Fibroblast of mammary gland (primary cell): ENCODE measurements around the gene SPTBN5.

Experiments used
- DNase-seq: peaks from one replicate; pipeline ENCODE4 v3.0.0-alpha.2; 2010; ENCODE audit warnings: low read depth
- H3K4me3 ChIP-seq: 2 replicates; pipeline ENCODE4 v1.5.1; 2011; ENCODE audit warnings: low read depth, mild to moderate bottlenecking, low read length, moderate library complexity; ENCODE audit not compliant: control insufficient read depth
- TF ChIP-seq, protein P1 (sequence below): conservative IDR thresholded peaks from 2 replicates; pipeline ENCODE4 v1.5.1; 2011; ENCODE audit warnings: low read depth, low read length, inconsistent platforms; ENCODE audit not compliant: control insufficient read depth, insufficient read depth

The SPTBN5 gene

DNA sequence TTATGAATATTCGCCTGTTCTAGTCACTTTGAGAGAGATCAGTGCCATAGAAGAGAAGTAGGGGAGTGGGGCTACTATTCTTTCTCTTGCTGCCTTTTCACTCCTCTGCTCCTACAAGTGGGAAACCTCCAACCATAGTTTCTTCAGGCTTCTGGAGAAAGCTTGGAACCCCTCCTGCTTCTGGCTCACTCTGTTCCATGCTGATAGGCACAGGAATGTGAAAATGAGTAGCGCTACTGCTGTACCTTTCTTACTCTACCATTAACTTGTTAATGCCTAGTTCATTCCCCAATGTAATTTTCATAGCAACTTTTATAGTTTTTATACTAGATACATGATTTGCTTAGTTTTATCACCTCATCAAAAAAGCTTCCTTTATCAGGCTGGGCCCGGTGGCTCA lies 92.7 kb downstream of the SPTBN5 start:
- no peak for DNase-seq
- TF ChIP-seq, protein P1, sequence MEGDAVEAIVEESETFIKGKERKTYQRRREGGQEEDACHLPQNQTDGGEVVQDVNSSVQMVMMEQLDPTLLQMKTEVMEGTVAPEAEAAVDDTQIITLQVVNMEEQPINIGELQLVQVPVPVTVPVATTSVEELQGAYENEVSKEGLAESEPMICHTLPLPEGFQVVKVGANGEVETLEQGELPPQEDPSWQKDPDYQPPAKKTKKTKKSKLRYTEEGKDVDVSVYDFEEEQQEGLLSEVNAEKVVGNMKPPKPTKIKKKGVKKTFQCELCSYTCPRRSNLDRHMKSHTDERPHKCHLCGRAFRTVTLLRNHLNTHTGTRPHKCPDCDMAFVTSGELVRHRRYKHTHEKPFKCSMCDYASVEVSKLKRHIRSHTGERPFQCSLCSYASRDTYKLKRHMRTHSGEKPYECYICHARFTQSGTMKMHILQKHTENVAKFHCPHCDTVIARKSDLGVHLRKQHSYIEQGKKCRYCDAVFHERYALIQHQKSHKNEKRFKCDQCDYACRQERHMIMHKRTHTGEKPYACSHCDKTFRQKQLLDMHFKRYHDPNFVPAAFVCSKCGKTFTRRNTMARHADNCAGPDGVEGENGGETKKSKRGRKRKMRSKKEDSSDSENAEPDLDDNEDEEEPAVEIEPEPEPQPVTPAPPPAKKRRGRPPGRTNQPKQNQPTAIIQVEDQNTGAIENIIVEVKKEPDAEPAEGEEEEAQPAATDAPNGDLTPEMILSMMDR, result no peak
- no peak overlapping the region for H3K4me3 ChIP-seq

DNA sequence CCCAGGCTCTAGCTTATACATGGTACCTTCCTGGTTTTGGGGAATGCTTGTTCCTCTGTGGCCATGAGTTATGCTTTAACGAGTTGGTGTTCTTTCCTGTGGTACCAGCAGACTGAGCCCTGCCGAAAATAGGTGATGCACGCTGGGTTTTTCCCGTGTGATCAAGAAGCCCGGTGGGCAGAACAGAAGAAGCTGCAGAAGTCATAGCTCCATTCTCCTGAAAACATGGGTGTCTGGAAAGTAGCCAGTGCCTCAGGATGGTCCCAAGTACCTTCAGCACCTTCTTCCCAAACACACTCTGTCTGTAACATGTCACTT lies 94.4 kb downstream of the SPTBN5 start:
- TF ChIP-seq, protein P1, result no peak
- no peak overlapping the region for H3K4me3 ChIP-seq
- DNase-seq, result no peak

DNA sequence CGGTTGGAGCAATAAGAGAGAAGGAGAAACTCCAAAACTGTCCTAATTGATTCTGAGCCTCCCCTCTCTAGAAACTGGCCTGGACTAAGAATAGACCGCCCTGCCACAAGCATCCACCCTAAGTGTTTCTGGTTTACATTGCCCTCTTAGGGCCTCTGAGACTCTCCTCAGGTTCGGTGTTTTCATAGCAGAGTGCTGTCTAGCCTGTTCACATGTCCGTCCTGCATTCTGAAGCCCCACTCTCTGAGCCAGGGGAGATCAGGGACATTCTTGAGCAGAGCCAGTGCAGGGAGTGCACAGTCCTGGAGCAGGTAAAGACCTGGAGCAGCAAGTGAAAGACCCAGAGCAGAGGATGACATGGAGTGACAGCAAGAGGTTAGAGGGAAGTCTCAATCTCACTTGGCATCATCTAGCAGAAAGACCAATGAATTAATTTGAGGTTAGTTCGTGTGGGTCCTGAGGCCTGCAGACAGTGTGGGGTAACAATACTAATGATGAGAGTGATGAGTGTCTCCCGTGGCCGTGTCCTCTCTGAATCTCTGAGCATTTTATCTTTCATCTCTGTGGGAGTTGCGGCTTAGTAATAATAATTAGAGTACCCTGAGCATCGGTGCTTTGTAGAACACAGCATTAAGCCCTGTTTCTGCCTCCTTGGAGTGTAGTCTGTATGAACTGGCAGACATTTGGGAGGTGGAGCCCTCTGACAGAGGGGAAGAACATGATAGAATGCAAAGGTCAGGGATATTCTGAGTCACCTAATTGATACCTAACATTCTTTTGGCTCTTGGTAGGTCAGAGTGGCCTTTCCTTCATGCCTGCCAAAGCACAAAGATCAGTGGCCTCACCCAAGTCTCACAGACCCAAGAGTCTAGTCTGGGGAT lies 95.0 kb downstream of the SPTBN5 start:
- DNase-seq, result peak; percentile 41
- no peak overlapping the region for H3K4me3 ChIP-seq
- TF ChIP-seq, protein P1, result no peak
